SKM-1 (cell line): Measurements from ENCODE around the gene PTH2.
"Not testable (repeated sequence)": the region's sequence is repeated elsewhere in the genome, so short reads cannot be mapped to it uniquely, and the experiment has no call there.

ENCODE experiments used
- DNase-seq: peaks from one replicate; lab custom pipeline; 2025; ENCODE audit not compliant: unreplicated experiment; lab: John Stamatoyannopoulos, UW

Gene PTH2

GRCh38 chr19:49390131-49390928 is 32.9 kb downstream of the PTH2 start:
- no peak for DNase-seq

- DNase-seq, result no peak
Observed at GRCh38 chr19:49389406-49389805, 33.8 kb downstream of the PTH2 start.

- DNase-seq, result no peak
Observed at GRCh38 chr19:49387936-49388372, 35.3 kb downstream of the PTH2 start, which contains the start of gene KASH5. KASH5 (plus strand) TSS chr19:49388249; CDS start chr19:49390884, 2,635 bp downstream.

GRCh38 chr19:49383599-49383998 is 39.6 kb downstream of the PTH2 start:
- DNase-seq, result no peak

- DNase-seq, result no peak
Observed at GRCh38 chr19:49382639-49383038, 40.6 kb downstream of the PTH2 start.

GRCh38 chr19:49380391-49380790 is 42.9 kb downstream of the PTH2 start:
- no peak for DNase-seq

- DNase-seq, result no peak
Observed at GRCh38 chr19:49378512-49378911, 44.7 kb downstream of the PTH2 start.

GRCh38 chr19:49374665-49375434 is 48.4 kb downstream of the PTH2 start:
- no peak for DNase-seq

GRCh38 chr19:49373174-49373573 is 50.1 kb downstream of the PTH2 start:
- not testable (repeated sequence) for DNase-seq
